ENCODE results near the gene TMEM141. TPM values are rescaled to one million over a fixed set of nuclear protein-coding genes. Genes with fewer than 3 reads are reported as not detected.

Gene TMEM141
- 100 to 1,000 TPM in 2 of 4 donors, 10 to 100 TPM in 2; 73.6 to 115 (median 100) TPM for total RNA-seq
- 158 TPM for polyA plus RNA-seq
- long read RNA-seq, donor 1, transcript TMEM141-201 (5 exons, 768 nt) = major isoform, 18 of 27 reads
- long read RNA-seq, donor 1, partial matches to known transcripts = 4 of 27 reads
- long read RNA-seq, donor 1, other reads (novel, unspliced or antisense) = 1 of 27 reads
- long read RNA-seq, donor 2, transcript TMEM141-201 (5 exons, 768 nt) = major isoform, 24 of 34 reads
- long read RNA-seq, donor 2, partial matches to known transcripts = 5 of 34 reads
- long read RNA-seq, donor 2, other reads (novel, unspliced or antisense) = 0 of 34 reads
- long read RNA-seq, donor 3, transcript TMEM141-201 (5 exons, 768 nt) = major isoform, 7 of 17 reads
- long read RNA-seq, donor 3, partial matches to known transcripts = 3 of 17 reads
- long read RNA-seq, donor 3, other reads (novel, unspliced or antisense) = 2 of 17 reads
- long read RNA-seq, donor 4, transcript TMEM141-201 (5 exons, 768 nt) = major isoform, 22 of 38 reads
- long read RNA-seq, donor 4, transcript TMEM141-204 (4 exons, 683 nt) = minor isoform, 8 of 38 reads
- long read RNA-seq, donor 4, partial matches to known transcripts = 2 of 38 reads
- long read RNA-seq, donor 4, other reads (novel, unspliced or antisense) = 3 of 38 reads

DNA sequence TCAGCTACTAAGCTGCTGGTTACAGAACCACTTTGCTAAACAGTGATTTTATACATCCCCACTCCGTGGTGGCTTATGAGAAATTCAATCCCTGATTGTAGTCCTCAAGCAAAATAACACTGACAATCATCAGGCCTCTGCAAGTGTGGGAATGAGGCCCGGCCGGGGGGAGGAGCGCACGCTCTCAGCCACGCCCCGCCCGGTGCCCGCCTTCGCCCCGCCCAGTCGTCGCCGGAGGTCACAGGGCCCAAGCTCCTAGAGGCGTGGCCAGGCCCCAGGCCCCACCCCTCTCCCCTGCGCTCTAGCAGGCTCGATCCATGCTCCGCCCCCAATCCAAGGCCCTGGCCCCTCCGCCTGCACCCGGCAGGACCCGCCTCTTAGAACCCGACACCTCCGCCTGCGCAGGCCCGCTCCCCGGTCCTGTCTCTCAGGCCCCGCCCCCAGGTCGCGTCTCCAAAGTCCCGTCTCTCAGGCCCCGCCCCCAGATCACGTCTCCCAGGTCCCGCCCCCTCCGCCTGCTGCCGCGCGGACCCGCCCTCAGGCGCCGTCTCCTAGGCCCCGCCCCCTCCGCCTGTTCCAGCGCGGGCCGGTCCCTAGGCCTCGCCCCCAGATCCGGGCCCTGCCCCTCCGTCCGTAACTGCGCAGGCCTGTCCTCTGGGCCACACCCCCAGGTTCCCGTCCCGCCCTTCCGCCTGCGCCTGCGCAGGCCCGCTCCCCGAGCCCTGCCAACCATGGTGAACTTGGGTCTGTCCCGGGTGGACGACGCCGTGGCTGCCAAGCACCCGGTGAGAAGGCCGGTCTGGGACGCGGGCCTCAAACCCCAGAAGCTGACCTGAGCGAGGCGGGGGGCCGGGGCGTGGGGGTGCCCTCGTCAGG is at the start of gene TMEM141:
Gene TMEM141, plus strand, starts transcription at position 705 of the 876 bp plus-strand sequence. Its CDS starts 27 bp downstream, at position 732.
- H3K27me3 ChIP-seq (ENCODE audit: control insufficient read depth, insufficient read depth) = no peaks in the 10 kb centered on the region
- intact Hi-C loops (cut with DNase I) = loop anchor here in 2 of 4 donors (5.0 to 10.0 kb wide), 2 partner anchors 151 to 154 kb away; partner anchors contain the start of genes FBXW5 (in 2 of the 2) and C8G (in 1 of the 2)
- WGBS = 1% methylated on average over 70 of the region's 70 CpGs

DNA sequence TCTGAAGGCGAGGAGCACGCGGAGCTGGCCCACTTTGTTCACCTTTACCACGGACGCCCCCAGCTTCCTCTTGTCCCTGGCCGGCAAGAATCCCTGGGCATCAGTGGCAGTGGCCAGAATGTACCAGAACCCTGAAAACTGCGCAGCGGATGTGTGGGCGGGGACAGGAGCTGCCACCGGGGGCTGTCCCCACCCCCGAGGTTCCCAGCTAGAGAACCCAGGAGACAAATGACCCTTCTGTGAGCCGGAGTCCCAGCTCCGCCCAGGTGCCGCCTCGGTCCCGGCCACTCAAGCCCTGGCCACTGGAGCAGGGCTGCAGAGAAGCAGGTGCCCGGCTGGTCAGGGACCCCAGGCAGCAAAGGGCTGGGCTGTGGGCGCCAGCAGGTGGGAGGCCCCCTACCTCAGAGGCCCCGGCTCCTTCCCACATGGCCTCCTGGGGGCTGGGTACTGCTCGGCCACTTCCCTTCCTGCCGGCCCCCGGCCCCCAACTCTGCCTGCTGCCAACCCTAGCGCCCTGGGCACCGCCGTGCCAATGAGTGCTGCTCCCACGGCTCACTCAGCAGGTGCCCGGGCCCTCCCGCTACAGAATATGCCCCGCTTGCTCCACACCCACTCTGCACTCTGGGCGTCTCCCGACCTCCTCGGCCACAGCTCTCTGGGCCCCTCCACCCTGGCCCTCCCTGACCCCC is 49.1 kb upstream of the TMEM141 start:
- Histone ChIP-seq H3K27me3 (ENCODE audit: control insufficient read depth, insufficient read depth) (no peaks in the 10 kb centered on the region), H3K4me3 (ENCODE audit: low read length) (no peak overlapping the region), H3K27ac (ENCODE audit: low read length) (no peak overlapping the region), H3K9me3 (ENCODE audit: control insufficient read depth, low read length) (no peaks in the 10 kb centered on the region), H3K4me1 (ENCODE audit: control insufficient read depth, insufficient read depth, low read length) (peaks cover 2% of the 10 kb centered on the region)
- DNase-seq (peak in 2 of 3 donors; percentile 56 to 64), ATAC-seq (peak in 1 of 2 donors; percentile 4)
- intact Hi-C loops (cut with DNase I) = no loop called here
- 41% methylated on average over 32 of the region's 32 CpGs for WGBS

More for the DNA sequence above, at the start of gene TMEM141:
- DNase-seq (peak; percentile 100), ATAC-seq (peak; percentile 96 to 97)
- Histone ChIP-seq H3K4me1 (ENCODE audit: control insufficient read depth, insufficient read depth, low read length) (peaks cover 1% of the 10 kb centered on the region), H3K9me3 (ENCODE audit: control insufficient read depth, low read length) (no peaks in the 10 kb centered on the region), H3K4me3 (ENCODE audit: low read length) (peak within 1 kb of the TSS; percentile 55), H3K27ac (ENCODE audit: low read length) (peak within 1 kb of the TSS; percentile 85)

DNA sequence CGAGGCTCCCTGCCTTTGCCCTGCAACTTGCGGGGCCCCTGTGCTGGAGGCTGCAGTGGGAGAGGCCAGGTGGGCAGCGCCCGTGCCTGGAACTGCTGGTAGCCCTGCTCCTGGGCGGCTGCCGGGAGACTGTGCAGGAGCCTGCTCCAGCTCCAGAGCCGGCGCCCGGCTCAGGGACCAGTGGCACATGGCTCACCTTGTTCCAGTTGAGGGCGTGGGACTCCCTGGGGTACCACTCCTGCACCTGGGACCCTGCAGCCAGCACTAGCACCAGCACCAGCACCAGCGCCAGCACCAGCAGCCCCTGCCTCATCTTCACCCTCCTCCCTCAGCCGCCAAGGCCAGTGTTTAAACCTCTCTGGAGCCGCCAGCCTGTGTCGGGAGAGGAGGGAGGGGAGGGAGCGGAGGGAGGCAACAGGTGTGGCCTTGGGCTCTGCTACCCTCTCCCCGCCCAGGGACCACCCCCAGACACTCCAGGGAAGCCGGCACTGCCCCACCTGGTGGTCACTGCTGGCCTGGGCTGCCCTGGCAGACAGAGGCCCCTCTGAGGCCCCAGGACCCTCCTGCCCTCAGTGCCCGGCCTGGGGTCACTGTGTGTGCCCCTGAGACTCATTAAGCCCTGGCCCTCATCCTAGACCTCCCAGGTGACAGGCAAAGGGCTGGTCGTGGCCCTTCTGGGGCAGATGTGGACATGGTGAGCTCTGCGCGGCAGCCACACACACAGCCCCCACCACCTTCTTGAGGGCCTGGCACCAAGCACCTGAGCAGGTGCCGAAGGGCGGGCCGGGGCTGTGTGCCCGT is 48.4 kb upstream of the TMEM141 start, which contains the start of gene LCN10:
Gene LCN10, minus strand, starts transcription at position 350 of the 801 bp plus-strand sequence. Its CDS starts 37 bp downstream, at position 313.
- DNase-seq = no peak
- intact Hi-C loops (cut with DNase I) = no loop called here
- H3K27me3 ChIP-seq (ENCODE audit: control insufficient read depth, insufficient read depth) = no peaks in the 10 kb centered on the region
- H3K27ac ChIP-seq (ENCODE audit: low read length) = no peak within 1 kb of the TSS
- peaks cover 2% of the 10 kb centered on the region for H3K4me1 ChIP-seq (ENCODE audit: control insufficient read depth, insufficient read depth, low read length)
- WGBS = 60% methylated on average over 25 of the region's 25 CpGs
- no peak for ATAC-seq
- no peak within 1 kb of the TSS for H3K4me3 ChIP-seq (ENCODE audit: low read length)
- H3K9me3 ChIP-seq (ENCODE audit: control insufficient read depth, low read length) = no peaks in the 10 kb centered on the region

DNA sequence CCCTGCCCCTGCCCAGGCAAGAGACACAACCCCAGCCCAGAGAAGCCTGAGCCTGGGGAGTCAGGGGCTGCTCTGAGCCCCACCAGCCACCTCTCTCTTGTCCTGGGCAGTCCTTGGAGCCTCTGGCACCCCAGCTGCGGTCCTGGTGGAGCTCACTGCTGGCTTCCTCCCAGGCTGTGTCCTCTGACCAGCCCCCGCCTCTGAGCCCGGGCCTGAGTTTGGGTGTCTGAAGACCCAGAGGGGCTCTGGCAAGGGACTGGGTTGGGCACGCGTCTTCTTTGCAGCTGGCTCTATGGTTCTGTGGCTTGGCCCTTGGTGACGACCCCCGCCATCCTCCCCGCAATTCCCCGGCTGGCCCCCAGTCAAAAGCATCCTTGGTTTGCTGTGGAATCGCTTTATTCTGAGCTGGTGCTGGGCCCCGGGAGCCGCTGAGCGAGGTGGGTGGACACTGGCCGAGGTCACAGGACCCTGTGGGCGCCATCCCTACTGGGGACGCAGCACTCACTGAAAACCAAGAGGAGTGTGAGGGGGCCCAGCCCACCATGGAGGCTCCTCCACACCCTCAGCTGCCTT is 47.4 kb upstream of the TMEM141 start:
- Histone ChIP-seq H3K4me3 (ENCODE audit: low read length) (no peak overlapping the region), H3K4me1 (ENCODE audit: control insufficient read depth, insufficient read depth, low read length) (peaks cover 2% of the 10 kb centered on the region), H3K9me3 (ENCODE audit: control insufficient read depth, low read length) (no peaks in the 10 kb centered on the region), H3K27me3 (ENCODE audit: control insufficient read depth, insufficient read depth) (no peaks in the 10 kb centered on the region), H3K27ac (ENCODE audit: low read length) (no peak overlapping the region)
- ATAC-seq (no peak), DNase-seq (peak in 2 of 3 donors; percentile 31 to 35)
- intact Hi-C loops (cut with DNase I) = no loop called here
- WGBS = 91% methylated on average over 16 of the region's 16 CpGs

DNA sequence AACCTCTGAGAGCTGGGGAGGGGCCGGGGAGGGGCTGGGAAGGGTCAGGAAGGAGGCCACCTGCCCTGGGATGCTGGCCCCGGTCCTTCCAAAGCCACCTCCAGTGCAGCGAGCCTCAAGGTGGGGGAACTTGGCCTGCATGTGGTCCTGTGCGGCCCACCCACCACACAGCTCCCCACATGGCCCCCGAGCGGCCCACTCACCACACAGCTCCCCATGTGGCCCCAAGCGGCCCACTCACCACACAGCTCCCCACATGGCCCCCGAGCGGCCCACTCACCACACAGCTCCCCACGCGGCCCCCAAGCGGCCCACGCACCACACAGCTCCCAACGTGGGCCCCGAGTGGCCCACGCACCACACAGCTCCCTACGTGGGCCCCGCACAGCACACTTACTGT is 46.4 kb upstream of the TMEM141 start:
- no peak overlapping the region for H3K4me3 ChIP-seq (ENCODE audit: low read length)
- H3K27ac ChIP-seq (ENCODE audit: low read length) = no peak overlapping the region
- WGBS = 91% methylated on average over 18 of the region's 18 CpGs
- intact Hi-C loops (cut with DNase I) = no loop called here
- ATAC-seq = no peak
- DNase-seq = no peak
- no peaks in the 10 kb centered on the region for H3K9me3 ChIP-seq (ENCODE audit: control insufficient read depth, low read length)
- H3K4me1 ChIP-seq (ENCODE audit: control insufficient read depth, insufficient read depth, low read length) = peaks cover 2% of the 10 kb centered on the region
- no peaks in the 10 kb centered on the region for H3K27me3 ChIP-seq (ENCODE audit: control insufficient read depth, insufficient read depth)

DNA sequence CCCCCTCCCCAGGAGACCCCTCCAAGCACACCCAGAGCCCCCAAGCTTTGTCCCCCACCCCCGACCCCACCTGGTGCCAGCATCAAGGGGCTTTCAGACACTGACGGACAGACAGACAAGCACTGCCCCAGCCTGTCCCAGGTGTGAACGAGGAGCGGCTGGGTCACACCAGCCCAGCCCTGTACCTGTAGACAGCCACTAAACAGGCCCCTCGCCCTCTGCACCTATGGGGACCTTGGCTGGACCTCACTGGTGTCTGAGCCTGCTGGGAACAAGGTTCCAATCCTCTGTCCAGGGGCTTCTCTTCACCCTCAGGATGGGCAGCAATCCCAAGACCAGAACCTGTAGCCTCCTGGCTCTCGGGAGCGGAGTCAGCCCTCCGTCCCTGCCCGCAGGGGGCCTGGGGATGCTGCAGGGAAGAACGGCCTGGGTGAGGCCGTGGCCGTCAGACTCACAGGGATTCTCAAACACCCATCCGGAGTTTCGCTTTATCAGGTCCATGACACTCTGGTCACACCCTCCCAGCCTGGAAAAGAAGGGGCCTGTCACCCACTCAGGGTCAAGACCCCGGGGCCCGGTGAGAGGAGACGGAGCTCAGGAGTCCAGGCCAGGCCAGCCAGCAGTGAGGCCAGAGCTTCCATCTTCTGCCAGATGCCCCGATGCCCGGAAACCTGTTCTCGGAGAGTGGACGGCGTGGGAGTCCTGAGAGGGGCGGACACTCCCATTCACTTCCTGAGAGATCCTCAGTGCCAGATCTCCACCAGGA is 45.6 kb upstream of the TMEM141 start:
- no peaks in the 10 kb centered on the region for H3K27me3 ChIP-seq (ENCODE audit: control insufficient read depth, insufficient read depth)
- 74% methylated on average over 23 of the region's 23 CpGs for WGBS
- intact Hi-C loops (cut with DNase I) = no loop called here
- peak overlapping the region; percentile 28 for H3K27ac ChIP-seq (ENCODE audit: low read length)
- peak; percentile 53 to 74 (median 70) for DNase-seq
- no peaks in the 10 kb centered on the region for H3K9me3 ChIP-seq (ENCODE audit: control insufficient read depth, low read length)
- H3K4me1 ChIP-seq (ENCODE audit: control insufficient read depth, insufficient read depth, low read length) = peaks cover 2% of the 10 kb centered on the region
- peak; percentile 22 to 62 for ATAC-seq
- H3K4me3 ChIP-seq (ENCODE audit: low read length) = peak overlapping the region; percentile 22

DNA sequence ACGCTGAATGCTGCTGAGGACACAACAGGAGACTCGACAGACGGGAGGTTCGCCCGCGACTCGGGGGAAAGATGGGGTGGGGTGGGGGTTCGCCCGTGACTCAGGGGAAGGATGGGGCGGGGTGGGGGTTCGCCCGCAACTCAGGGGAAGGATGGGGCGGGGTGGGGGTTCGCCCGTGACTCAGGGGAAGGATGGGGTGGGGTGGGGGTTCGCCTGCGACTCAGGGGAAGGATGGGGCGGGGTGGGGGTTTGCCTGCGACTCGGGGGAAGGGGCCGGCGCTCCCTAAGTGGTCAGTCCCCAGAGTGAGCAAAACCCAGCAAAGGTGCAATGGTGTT is 45.0 kb upstream of the TMEM141 start:
- Histone ChIP-seq H3K27me3 (ENCODE audit: control insufficient read depth, insufficient read depth) (no peaks in the 10 kb centered on the region), H3K9me3 (ENCODE audit: control insufficient read depth, low read length) (no peaks in the 10 kb centered on the region), H3K4me3 (ENCODE audit: low read length) (no peak overlapping the region), H3K4me1 (ENCODE audit: control insufficient read depth, insufficient read depth, low read length) (peaks cover under 1% of the 10 kb centered on the region), H3K27ac (ENCODE audit: low read length) (no peak overlapping the region)
- intact Hi-C loops (cut with DNase I) = no loop called here
- DNase-seq = no peak
- no peak for ATAC-seq
- 72% methylated on average over 22 of the region's 22 CpGs for WGBS

DNA sequence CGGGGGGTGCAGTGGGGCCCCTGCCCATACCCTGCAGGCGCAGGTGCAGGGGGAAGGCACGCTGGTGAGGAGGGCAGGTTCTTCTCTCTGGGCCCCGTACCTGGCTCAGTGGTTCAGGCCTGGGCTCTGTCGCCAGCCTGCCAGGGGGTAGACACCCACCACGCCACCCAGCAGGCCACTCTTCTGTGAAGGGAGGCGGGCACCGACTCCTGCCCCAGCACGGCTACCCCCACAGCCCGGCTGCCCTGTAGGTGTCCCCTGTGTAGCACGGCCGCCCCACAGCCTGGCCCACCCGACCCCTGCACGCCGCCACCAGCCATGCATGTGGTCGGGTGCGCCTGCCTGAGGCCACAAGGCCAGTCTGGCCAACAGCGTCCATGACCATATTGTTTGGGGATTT is 44.5 kb upstream of the TMEM141 start:
- no peaks in the 10 kb centered on the region for H3K9me3 ChIP-seq (ENCODE audit: control insufficient read depth, low read length)
- no peak overlapping the region for H3K27ac ChIP-seq (ENCODE audit: low read length)
- 93% methylated on average over 18 of the region's 18 CpGs for WGBS
- no peaks in the 10 kb centered on the region for H3K4me1 ChIP-seq (ENCODE audit: control insufficient read depth, insufficient read depth, low read length)
- H3K4me3 ChIP-seq (ENCODE audit: low read length) = no peak overlapping the region
- intact Hi-C loops (cut with DNase I) = no loop called here
- ATAC-seq = peak in 1 of 2 donors; percentile 1
- H3K27me3 ChIP-seq (ENCODE audit: control insufficient read depth, insufficient read depth) = no peaks in the 10 kb centered on the region
- DNase-seq = peak in 2 of 3 donors; percentile 46 to 66
